ENCODE measurements around the gene OSGIN1. TPM values are rescaled to one million over a fixed set of nuclear protein-coding genes. Genes with fewer than 3 reads are reported as not detected.

The OSGIN1 gene
- total RNA-seq, 1 experiment from 2014 or later: 13.9 TPM

GRCh38 chr16:83961591-83961990 is 8.6 kb downstream of the OSGIN1 start:
- no peak for DNase-seq
- no TSS peak for BruUV-seq (replicated peaks)
- no peaks in the 10 kb centered on the region for H3K4me1 Mint-ChIP-seq (ENCODE audit: low read depth, unreplicated experiment)
- H3K27ac Mint-ChIP-seq (ENCODE audit: unreplicated experiment): no peak overlapping the region
- no peak overlapping the region for H3K4me3 Mint-ChIP-seq (ENCODE audit: low read depth, unreplicated experiment)
- CTCF ChIA-PET: no interaction called here
- no peaks in the 10 kb centered on the region for H3K27me3 Mint-ChIP-seq (ENCODE audit: unreplicated experiment)
- H3K36me3 Mint-ChIP-seq (ENCODE audit: insufficient read depth, unreplicated experiment): peaks cover 43% of the 10 kb centered on the region
- intact Hi-C loops (cut with micrococcal nuclease; ENCODE audit: unreplicated experiment): no loop called here
- TF ChIP-seq, protein P1, sequence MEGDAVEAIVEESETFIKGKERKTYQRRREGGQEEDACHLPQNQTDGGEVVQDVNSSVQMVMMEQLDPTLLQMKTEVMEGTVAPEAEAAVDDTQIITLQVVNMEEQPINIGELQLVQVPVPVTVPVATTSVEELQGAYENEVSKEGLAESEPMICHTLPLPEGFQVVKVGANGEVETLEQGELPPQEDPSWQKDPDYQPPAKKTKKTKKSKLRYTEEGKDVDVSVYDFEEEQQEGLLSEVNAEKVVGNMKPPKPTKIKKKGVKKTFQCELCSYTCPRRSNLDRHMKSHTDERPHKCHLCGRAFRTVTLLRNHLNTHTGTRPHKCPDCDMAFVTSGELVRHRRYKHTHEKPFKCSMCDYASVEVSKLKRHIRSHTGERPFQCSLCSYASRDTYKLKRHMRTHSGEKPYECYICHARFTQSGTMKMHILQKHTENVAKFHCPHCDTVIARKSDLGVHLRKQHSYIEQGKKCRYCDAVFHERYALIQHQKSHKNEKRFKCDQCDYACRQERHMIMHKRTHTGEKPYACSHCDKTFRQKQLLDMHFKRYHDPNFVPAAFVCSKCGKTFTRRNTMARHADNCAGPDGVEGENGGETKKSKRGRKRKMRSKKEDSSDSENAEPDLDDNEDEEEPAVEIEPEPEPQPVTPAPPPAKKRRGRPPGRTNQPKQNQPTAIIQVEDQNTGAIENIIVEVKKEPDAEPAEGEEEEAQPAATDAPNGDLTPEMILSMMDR (IDR thresholded peaks at IDR 0.05; ENCODE audit: unreplicated experiment): no peak
- H3K9me3 Mint-ChIP-seq (ENCODE audit: low read depth, unreplicated experiment): no peaks in the 10 kb centered on the region

DNA sequence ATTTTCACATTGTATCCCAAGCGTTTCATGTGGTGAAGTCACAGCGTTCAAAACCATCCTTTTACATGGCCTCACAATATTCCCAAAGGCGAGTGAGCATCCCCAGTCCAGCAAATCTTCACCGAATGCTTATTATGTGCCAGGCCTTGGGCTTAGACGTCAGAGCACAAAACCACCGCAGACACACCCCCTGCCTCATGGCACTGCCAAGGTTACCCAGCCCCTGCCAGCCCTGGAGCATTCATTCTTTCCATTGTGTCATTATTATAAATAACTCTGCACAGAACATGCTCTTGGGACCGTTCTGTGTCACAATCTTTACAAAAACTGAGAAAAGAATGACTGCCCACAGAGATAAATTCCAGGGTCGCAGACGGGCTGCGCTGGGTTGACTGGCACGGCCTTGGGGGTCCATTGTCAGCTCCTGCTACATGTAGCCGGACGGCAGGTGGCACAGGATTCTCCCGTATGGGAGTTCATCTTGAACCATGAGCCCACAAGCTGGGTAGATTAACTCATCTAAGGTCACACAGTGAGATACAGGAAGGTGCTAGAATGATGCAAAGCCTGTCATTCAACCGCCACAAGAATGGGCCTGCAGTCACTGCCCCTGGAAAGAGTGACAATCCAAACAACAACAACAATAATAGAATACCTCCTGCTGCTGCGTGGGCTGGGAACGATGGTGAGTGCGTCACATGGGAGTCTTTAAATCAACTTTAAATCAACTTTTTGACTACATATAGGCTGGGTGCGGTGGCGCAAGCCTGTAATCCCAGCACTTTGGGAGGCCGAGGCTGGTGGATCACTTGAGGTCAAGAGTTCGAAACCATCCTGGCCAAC is 10.5 kb downstream of the OSGIN1 start:
- intact Hi-C loops (cut with micrococcal nuclease; ENCODE audit: unreplicated experiment): no loop called here
- no peak for DNase-seq
- H3K4me1 Mint-ChIP-seq (ENCODE audit: low read depth, unreplicated experiment): no peaks in the 10 kb centered on the region
- H3K27ac Mint-ChIP-seq (ENCODE audit: unreplicated experiment): no peak overlapping the region
- no peaks in the 10 kb centered on the region for H3K9me3 Mint-ChIP-seq (ENCODE audit: low read depth, unreplicated experiment)
- BruUV-seq (replicated peaks): no TSS peak
- CTCF ChIA-PET: no interaction called here
- peaks cover 41% of the 10 kb centered on the region for H3K36me3 Mint-ChIP-seq (ENCODE audit: insufficient read depth, unreplicated experiment)
- TF ChIP-seq, protein P1 (IDR thresholded peaks at IDR 0.05; ENCODE audit: unreplicated experiment): no peak
- H3K27me3 Mint-ChIP-seq (ENCODE audit: unreplicated experiment): peaks cover 13% of the 10 kb centered on the region
- H3K4me3 Mint-ChIP-seq (ENCODE audit: low read depth, unreplicated experiment): no peak overlapping the region

GRCh38 chr16:83964684-83965443 is 11.8 kb downstream of the OSGIN1 start:
- BruUV-seq (replicated peaks): no TSS peak
- no peak for DNase-seq
- intact Hi-C loops (cut with micrococcal nuclease; ENCODE audit: unreplicated experiment): no loop called here
- TF ChIP-seq, protein P1 (IDR thresholded peaks at IDR 0.05; ENCODE audit: unreplicated experiment): no peak
- Mint-ChIP-seq H3K27ac (ENCODE audit: unreplicated experiment) (no peak overlapping the region), H3K4me3 (ENCODE audit: low read depth, unreplicated experiment) (no peak overlapping the region), H3K36me3 (ENCODE audit: insufficient read depth, unreplicated experiment) (peaks cover 39% of the 10 kb centered on the region), H3K27me3 (ENCODE audit: unreplicated experiment) (peaks cover 25% of the 10 kb centered on the region), H3K9me3 (ENCODE audit: low read depth, unreplicated experiment) (no peaks in the 10 kb centered on the region), H3K4me1 (ENCODE audit: low read depth, unreplicated experiment) (no peaks in the 10 kb centered on the region)
- CTCF ChIA-PET: no interaction called here

DNA sequence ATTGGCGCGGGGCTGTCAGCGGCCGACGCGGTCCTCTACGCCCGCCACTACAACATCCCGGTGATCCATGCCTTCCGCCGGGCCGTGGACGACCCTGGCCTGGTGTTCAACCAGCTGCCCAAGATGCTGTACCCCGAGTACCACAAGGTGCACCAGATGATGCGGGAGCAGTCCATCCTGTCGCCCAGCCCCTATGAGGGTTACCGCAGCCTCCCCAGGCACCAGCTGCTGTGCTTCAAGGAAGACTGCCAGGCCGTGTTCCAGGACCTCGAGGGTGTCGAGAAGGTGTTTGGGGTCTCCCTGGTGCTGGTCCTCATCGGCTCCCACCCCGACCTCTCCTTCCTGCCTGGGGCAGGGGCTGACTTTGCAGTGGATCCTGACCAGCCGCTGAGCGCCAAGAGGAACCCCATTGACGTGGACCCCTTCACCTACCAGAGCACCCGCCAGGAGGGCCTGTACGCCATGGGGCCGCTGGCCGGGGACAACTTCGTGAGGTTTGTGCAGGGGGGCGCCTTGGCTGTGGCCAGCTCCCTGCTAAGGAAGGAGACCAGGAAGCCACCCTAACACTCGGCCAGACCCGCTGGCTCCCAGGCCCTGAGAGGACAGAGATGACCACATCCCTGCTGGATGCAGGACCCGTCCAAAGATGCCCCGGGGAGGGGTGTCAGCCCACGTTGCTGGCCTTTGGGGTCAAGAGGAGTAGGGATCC is 12.6 kb downstream of the OSGIN1 start:
- Mint-ChIP-seq H3K27ac (ENCODE audit: unreplicated experiment) (no peak overlapping the region), H3K9me3 (ENCODE audit: low read depth, unreplicated experiment) (no peaks in the 10 kb centered on the region), H3K4me3 (ENCODE audit: low read depth, unreplicated experiment) (no peak overlapping the region), H3K36me3 (ENCODE audit: insufficient read depth, unreplicated experiment) (peaks cover 38% of the 10 kb centered on the region), H3K4me1 (ENCODE audit: low read depth, unreplicated experiment) (no peaks in the 10 kb centered on the region), H3K27me3 (ENCODE audit: unreplicated experiment) (peaks cover 32% of the 10 kb centered on the region)
- TF ChIP-seq, protein P1 (IDR thresholded peaks at IDR 0.05; ENCODE audit: unreplicated experiment): no peak
- intact Hi-C loops (cut with micrococcal nuclease; ENCODE audit: unreplicated experiment): no loop called here
- CTCF ChIA-PET: interaction anchor here (0.8 to 1.3 kb wide), 2 partner anchors 9 to 1367 kb away, joined by 3 to 4 read pairs; no protein-coding TSS in a partner anchor
- BruUV-seq (replicated peaks): no TSS peak
- no peak for DNase-seq
